ENCODE results near the gene RNF167.

Gene RNF167

DNA sequence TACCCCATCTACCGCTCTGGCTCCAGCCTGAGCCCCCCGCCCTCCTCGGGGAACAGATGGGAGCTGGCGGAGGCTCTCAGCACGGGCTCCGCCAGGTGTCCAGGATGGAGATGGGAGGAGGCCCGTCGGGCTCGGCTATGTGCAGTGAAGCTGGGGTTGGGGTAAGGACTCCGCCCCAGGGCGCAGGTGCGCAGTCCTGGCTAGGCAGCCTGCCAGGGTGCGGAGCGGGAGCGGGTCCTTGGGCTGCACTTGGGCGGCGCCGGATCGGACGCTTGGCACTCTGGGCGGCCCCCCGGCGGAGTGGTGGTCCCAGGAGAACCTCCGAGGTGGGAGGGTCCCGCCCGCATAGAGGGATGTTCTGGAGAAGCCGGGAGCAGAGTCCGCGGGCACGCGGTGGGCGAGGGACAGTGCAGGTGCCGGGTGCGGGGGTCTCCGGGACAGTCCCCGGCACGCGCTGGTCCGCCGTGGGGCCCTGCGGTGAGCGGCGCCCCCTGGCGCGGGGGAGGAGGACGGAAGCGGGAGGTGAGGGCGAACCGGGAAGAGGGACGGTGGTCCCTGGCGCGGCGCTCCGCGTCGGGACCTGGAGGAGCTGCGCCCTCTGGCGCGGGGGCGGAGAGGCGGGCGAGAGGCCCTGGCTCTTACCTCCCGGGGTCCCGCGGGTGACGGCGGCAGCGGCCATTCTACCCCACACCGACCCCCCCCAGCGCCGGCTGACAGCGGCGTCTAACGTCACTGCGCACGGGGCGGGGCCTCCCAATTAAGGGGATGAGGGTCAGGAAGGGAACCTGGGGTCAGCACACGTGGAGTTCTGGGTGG lies 47.1 kb downstream of the RNF167 start, which contains the start of gene CAMTA2:
Gene CAMTA2 (minus strand): TSS at position 725 of the 816 bp plus-strand sequence. CDS start 1,453 bp downstream, outside the sequence.
- DNase-seq = peak; percentile 33

DNA sequence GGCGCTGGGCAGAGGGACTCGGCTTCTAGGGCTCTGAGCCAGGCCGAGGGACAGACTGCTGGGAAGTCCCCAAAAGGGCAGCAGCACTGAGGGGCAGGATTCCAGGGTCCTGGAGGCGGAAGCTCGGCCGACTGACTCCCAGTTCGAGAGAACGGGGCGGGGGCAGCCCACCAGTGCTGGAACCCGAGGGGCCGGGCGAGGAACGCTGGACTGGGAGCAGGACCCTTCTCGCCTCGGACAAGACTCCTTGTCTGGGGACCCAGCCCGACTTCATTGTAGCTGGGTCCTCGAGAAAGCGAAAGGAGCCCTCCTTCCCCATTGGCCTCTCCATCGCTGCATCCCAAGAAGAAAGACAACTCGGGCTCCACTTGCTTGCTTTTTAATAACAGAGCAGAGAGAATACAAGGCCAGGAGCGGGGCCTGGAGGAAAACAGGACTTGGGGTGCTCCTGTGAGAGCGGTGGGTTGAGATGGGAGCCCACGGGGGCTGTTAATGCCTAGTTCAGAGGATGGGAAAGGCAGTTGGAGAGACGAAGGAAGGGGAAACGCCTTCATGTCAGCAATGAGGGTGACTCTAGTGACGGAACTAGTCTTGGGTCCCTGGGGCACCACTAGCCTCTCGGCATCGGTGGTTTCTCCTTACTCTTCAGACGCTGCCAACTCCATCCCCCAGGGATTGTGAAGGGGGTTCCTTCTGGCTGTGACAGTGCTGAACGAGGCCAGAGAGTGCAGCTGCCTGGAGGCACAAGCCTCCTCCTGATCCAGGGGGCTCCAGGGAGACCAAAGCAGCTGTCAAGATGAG lies 47.9 kb downstream of the RNF167 start:
- DNase-seq = peak; percentile 26

DNA sequence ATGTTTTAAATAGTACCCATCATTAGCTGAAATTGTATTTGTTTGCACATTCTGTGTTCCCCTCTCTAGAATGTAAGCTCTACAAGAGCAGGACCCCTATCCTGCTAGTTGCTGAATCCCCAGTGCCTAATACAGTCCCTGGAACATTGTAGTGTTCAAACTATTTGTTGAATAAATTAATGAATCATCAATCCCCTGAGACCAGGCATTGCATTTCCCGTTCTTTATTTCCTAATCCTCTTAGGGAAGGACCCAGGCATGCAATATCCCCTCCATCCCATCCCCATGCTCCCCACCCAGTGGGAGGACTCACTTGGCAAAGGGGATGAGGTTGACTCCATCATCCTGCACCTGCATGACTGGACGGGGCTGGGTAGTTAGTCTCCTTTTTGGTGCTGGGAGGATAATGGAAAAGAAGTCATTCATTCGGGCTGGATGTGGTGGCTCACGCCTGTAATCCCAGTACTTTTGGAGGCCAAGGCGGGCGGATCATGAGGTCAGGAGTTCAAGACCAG lies 54.1 kb downstream of the RNF167 start:
- DNase-seq = no peak
